ENCODE results near the gene HES3.

HES3 gene

GRCh38 chr1:6246497-6247467, 2.8 kb downstream of the HES3 start:
- DNase-seq, result peak; percentile 77

GRCh38 chr1:6247651-6248050, 3.7 kb downstream of the HES3 start:
- no peak for DNase-seq

GRCh38 chr1:6248161-6248776, 4.3 kb downstream of the HES3 start:
- no peak for DNase-seq

GRCh38 chr1:6248932-6249738, 5.2 kb downstream of the HES3 start:
- DNase-seq, result no peak

GRCh38 chr1:6249739-6250689, 6.0 kb downstream of the HES3 start:
- no peak for DNase-seq

- no peak for DNase-seq
Observed at GRCh38 chr1:6251233-6251632, 7.3 kb downstream of the HES3 start.

- DNase-seq, result no peak
Observed at GRCh38 chr1:6251681-6252373, 7.8 kb downstream of the HES3 start.

GRCh38 chr1:6252374-6252710, 8.4 kb downstream of the HES3 start:
- no peak for DNase-seq

- no peak for DNase-seq
Observed at GRCh38 chr1:6253380-6253779, 9.4 kb downstream of the HES3 start.

- DNase-seq, result no peak
Observed at GRCh38 chr1:6254691-6255090, 10.7 kb downstream of the HES3 start.

- no peak for DNase-seq
Observed at GRCh38 chr1:6256645-6257044, 12.7 kb downstream of the HES3 start.

GRCh38 chr1:6257541-6258069, 13.6 kb downstream of the HES3 start:
- DNase-seq, result no peak

GRCh38 chr1:6258675-6259074, 14.7 kb downstream of the HES3 start:
- DNase-seq, result no peak

- no peak for DNase-seq
Observed at GRCh38 chr1:6259491-6260362, 15.7 kb downstream of the HES3 start.

GRCh38 chr1:6260433-6260934, 16.5 kb downstream of the HES3 start:
- no peak for DNase-seq

- no peak for DNase-seq
Observed at GRCh38 chr1:6260961-6261614, 17.1 kb downstream of the HES3 start, which contains the start of gene GPR153. TSS of gene GPR153 (minus strand) at chr1:6261098. CDS start at chr1:6254905, 6,193 bp downstream.

- DNase-seq, result no peak
Observed at GRCh38 chr1:6261615-6261995, 17.6 kb downstream of the HES3 start.

GRCh38 chr1:6262555-6263420, 18.8 kb downstream of the HES3 start:
- DNase-seq, result no peak

- no peak for DNase-seq
Observed at GRCh38 chr1:6263716-6264115, 19.7 kb downstream of the HES3 start.
